ENCODE measurements around the gene ARHGAP22.

GRCh38 chr10:48516911-48517310 lies 88.0 kb downstream of the ARHGAP22 start:
- TF ChIP-seq CTCF (conservative IDR thresholded peaks at IDR 0.05; ENCODE audit: low read length) = no peak
- TF ChIP-seq EZH2phosphoT487 (IDR thresholded peaks at IDR 0.05; ENCODE audit: borderline replicate concordance, low read depth, low read length) = no peak

Data from OCI-LY7 (cell line).